GM23248 (cell line): ENCODE data around the gene TMCC2.

Source experiments
- EZH2 ChIP-seq: fragments of 200-600 bp; sonication (generic); IDR thresholded peaks from 2 replicates; pipeline ENCODE4 v1.6.1; 2018; ENCODE audit warnings: antibody characterized with exemption, mild to moderate bottlenecking; ENCODE audit not compliant: insufficient read depth, poor library complexity, severe bottlenecking
- EZH2phosphoT487 ChIP-seq: fragments of 200-600 bp; sonication (generic); IDR thresholded peaks from 2 replicates; pipeline ENCODE4 v1.6.1; 2018; ENCODE audit warnings: antibody characterized with exemption, moderate library complexity, mild to moderate bottlenecking, low read depth; ENCODE audit not compliant: insufficient read depth

DNA sequence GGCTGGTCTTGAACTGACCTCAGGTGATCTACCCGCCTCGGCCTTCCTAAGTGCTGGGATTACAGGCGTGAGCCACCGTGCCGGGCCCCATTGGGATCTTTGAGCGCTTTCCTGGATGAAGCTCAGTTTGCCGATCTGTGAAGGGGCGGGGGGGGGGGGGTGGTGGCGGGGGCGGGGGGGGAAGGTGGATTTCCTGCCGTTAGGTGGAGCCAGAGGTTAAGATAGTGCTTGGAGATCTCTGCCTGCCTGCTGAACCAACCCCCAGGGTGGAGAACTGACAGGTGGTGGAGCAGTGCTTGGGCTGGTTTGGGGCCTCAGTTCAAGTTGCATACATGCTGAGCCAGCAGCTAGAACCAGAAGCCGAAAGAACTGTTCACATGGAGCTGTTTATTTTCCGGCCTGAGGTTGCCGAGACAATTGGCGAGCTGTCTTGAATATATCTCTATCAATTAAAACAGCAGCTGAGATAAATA is 1.7 kb downstream of the TMCC2 start:
- no peak for TF ChIP-seq EZH2
- no peak for TF ChIP-seq EZH2phosphoT487
